H9 (cell line): ENCODE data around the gene F2R. TPM values are rescaled to one million over a fixed set of nuclear protein-coding genes. Genes with fewer than 3 reads are reported as not detected.

Source experiments
- DNase-seq: peaks from one replicate; pipeline ENCODE4 v3.0.0-alpha.2; 2017
- H2AFZ ChIP-seq: one replicate; pipeline ENCODE4 v1.6.1; 2013; ENCODE audit warnings: mild to moderate bottlenecking, low read length, control low read depth, moderate library complexity
- H2AK5ac ChIP-seq: 2 replicates; pipeline ENCODE4 v1.6.1; 2013; ENCODE audit warnings: low read length, control low read depth, mixed read lengths; ENCODE audit not compliant: insufficient read length
- H2BK120ac ChIP-seq: one replicate; pipeline ENCODE4 v1.6.1; 2013; ENCODE audit warnings: low read depth, mild to moderate bottlenecking, low read length, control low read depth, inconsistent platforms; ENCODE audit not compliant: poor library complexity, severe bottlenecking
- H2BK12ac ChIP-seq: 2 replicates; pipeline ENCODE4 v1.6.1; 2013; ENCODE audit warnings: low read length, control low read depth, mixed read lengths, low read depth; ENCODE audit not compliant: insufficient read length
- H2BK15ac ChIP-seq: 2 replicates; pipeline ENCODE4 v1.6.1; 2013; ENCODE audit warnings: low read depth, low read length, control low read depth
- H2BK20ac ChIP-seq: one replicate; pipeline ENCODE4 v1.6.1; 2013; ENCODE audit warnings: low read depth, mild to moderate bottlenecking, low read length, control low read depth, inconsistent platforms; ENCODE audit not compliant: poor library complexity, severe bottlenecking
- H2BK5ac ChIP-seq: 2 replicates; pipeline ENCODE4 v1.6.1; 2013; ENCODE audit warnings: low read length, control low read depth, mixed read lengths; ENCODE audit not compliant: insufficient read length
- H3K14ac ChIP-seq: 2 replicates; pipeline ENCODE4 v1.6.1; 2013; ENCODE audit warnings: low read length, control low read depth; ENCODE audit not compliant: insufficient read depth
- H3K18ac ChIP-seq: 2 replicates; pipeline ENCODE4 v1.6.1; 2013; ENCODE audit warnings: low read depth, mild to moderate bottlenecking, mixed read lengths, low read length, control low read depth; ENCODE audit not compliant: insufficient read length
- H3K23ac ChIP-seq: 2 replicates; pipeline ENCODE4 v1.6.1; 2013; ENCODE audit warnings: low read length, control low read depth, mixed read lengths, low read depth; ENCODE audit not compliant: insufficient read length
- H3K23me2 ChIP-seq: 2 replicates; pipeline ENCODE4 v1.6.1; 2013; ENCODE audit warnings: low read depth, mild to moderate bottlenecking, mixed read lengths, low read length, control low read depth; ENCODE audit not compliant: insufficient read length, poor library complexity, severe bottlenecking
- H3K27ac ChIP-seq: 2 replicates; pipeline ENCODE4 v1.5.1; 2013; ENCODE audit warnings: low read length, control low read depth, mixed read lengths, low read depth; ENCODE audit not compliant: insufficient read length
- H3K27me3 ChIP-seq: 2 replicates; pipeline ENCODE4 v1.6.1; 2013; ENCODE audit warnings: low read length, control low read depth, inconsistent platforms; ENCODE audit not compliant: insufficient read depth
- H3K4ac ChIP-seq: 2 replicates; pipeline ENCODE4 v1.6.1; 2013; ENCODE audit warnings: low read depth, mild to moderate bottlenecking, control low read depth, inconsistent platforms, low read length, moderate library complexity
- H3K4me1 ChIP-seq: 2 replicates; pipeline ENCODE4 v1.6.1; 2013; ENCODE audit warnings: low read length, control low read depth, inconsistent platforms; ENCODE audit not compliant: insufficient read depth
- H3K4me2 ChIP-seq: 2 replicates; pipeline ENCODE4 v1.6.1; 2013; ENCODE audit warnings: low read length, control low read depth, mixed read lengths; ENCODE audit not compliant: insufficient read length, insufficient read depth
- H3K56ac ChIP-seq: 2 replicates; pipeline ENCODE4 v1.6.1; 2013; ENCODE audit warnings: low read depth, mild to moderate bottlenecking, mixed read lengths, low read length, control low read depth; ENCODE audit not compliant: insufficient read length
- H3K79me1 ChIP-seq: 2 replicates; pipeline ENCODE4 v1.6.1; 2013; ENCODE audit warnings: low read depth, mild to moderate bottlenecking, moderate library complexity, low read length, control low read depth, inconsistent platforms; ENCODE audit not compliant: insufficient read depth, poor library complexity, severe bottlenecking
- H3K79me2 ChIP-seq: 2 replicates; pipeline ENCODE4 v1.6.1; 2013; ENCODE audit warnings: low read length, control low read depth, inconsistent platforms; ENCODE audit not compliant: insufficient read depth
- H3K9ac ChIP-seq: 2 replicates; pipeline ENCODE4 v1.6.1; 2013; ENCODE audit warnings: low read length, control low read depth, mixed read lengths; ENCODE audit not compliant: insufficient read length; ENCODE audit errors: extremely low read depth
- H3K9me3 ChIP-seq: one replicate; pipeline ENCODE4 v1.6.1; 2013; ENCODE audit warnings: low read depth, low read length, inconsistent platforms; ENCODE audit not compliant: control insufficient read depth
- H3T11ph ChIP-seq: one replicate; pipeline ENCODE4 v1.6.1; 2013; ENCODE audit warnings: mild to moderate bottlenecking, low read length, control low read depth, inconsistent platforms
- H4K20me1 ChIP-seq: one replicate; pipeline ENCODE4 v1.6.1; 2013; ENCODE audit not compliant: control insufficient read depth, insufficient read length, insufficient read depth
- H4K5ac ChIP-seq: 2 replicates; pipeline ENCODE4 v1.6.1; 2013; ENCODE audit warnings: low read depth, mild to moderate bottlenecking, mixed read lengths, low read length, control low read depth; ENCODE audit not compliant: insufficient read length
- H4K8ac ChIP-seq: replicated peaks from 2 replicates; pipeline ENCODE4 v1.6.1; 2013; ENCODE audit warnings: low read length, control low read depth, mixed read lengths, low read depth; ENCODE audit not compliant: insufficient read length
- H4K91ac ChIP-seq: 2 replicates; pipeline ENCODE4 v1.6.1; 2013; ENCODE audit warnings: low read depth, mild to moderate bottlenecking, moderate library complexity, mixed read lengths, low read length, control low read depth; ENCODE audit not compliant: insufficient read length
- H3K27ac Mint-ChIP-seq, 3 experiments: 2 replicates in 2 of 3; 3 replicates in 1 of 3; pipeline ENCODE4 v1.8.0; 2020 to 2021; ENCODE audit warnings: mixed read lengths in 3 of 3, mild to moderate bottlenecking in 1 of 3, moderate library complexity in 1 of 3
- H3K27me3 Mint-ChIP-seq: 2 replicates; pipeline ENCODE4 v1.8.0; 2021; ENCODE audit warnings: low read depth, mild to moderate bottlenecking, moderate library complexity, mixed read lengths
- H3K36me3 Mint-ChIP-seq, 3 experiments: 2 replicates in 2 of 3; 3 replicates in 1 of 3; pipeline ENCODE4 v1.8.0; 2020 to 2021; ENCODE audit warnings: low read depth in 3 of 3, mixed read lengths in 3 of 3; ENCODE audit not compliant: insufficient read depth in 1 of 3
- H3K4me1 Mint-ChIP-seq, 2 experiments: 2 replicates each; pipeline ENCODE4 v1.8.0; 2020; ENCODE audit warnings: mixed read lengths in 2 of 2
- H3K4me3 Mint-ChIP-seq, 2 experiments: 2 replicates in 1 of 2; 3 replicates in 1 of 2; pipeline ENCODE4 v1.8.0; 2020 to 2021; ENCODE audit warnings: mild to moderate bottlenecking in 2 of 2, mixed read lengths in 2 of 2, moderate library complexity in 1 of 2
- H3K9me3 Mint-ChIP-seq, 2 experiments: 2 replicates in 1 of 2; 3 replicates in 1 of 2; pipeline ENCODE4 v1.8.0; 2020; ENCODE audit warnings: mild to moderate bottlenecking in 2 of 2, mixed read lengths in 2 of 2, moderate library complexity in 1 of 2
- WGBS: extraction: QIAGEN DNeasy Blood & Tissue Kit; methylation state at CpG from one replicate; pipeline ENCODE4 v1.1.7; 2013; ENCODE audit warnings: missing lambda C conversion rate, low lambda C conversion rate, mixed read lengths; ENCODE audit not compliant: insufficient read length; ENCODE audit errors: extremely low coverage; 5-methylcytosine and 5-hydroxymethylcytosine counted together
- total RNA-seq: library from RNA; stranded (reverse); gene quantifications from 2 replicates; pipeline ENCODE4 v1.2.1, GENCODE V29; 2021
- TF ChIP-seq, protein P1 (sequence below): fragments of 200-600 bp; sonication (generic); conservative IDR thresholded peaks from 3 replicates; pipeline ENCODE4 v1.8.0; 2021; ENCODE audit warnings: antibody characterized with exemption, mild to moderate bottlenecking

F2R gene
- total RNA-seq, 1 experiment from 2014 or later, result 14.8 TPM

DNA sequence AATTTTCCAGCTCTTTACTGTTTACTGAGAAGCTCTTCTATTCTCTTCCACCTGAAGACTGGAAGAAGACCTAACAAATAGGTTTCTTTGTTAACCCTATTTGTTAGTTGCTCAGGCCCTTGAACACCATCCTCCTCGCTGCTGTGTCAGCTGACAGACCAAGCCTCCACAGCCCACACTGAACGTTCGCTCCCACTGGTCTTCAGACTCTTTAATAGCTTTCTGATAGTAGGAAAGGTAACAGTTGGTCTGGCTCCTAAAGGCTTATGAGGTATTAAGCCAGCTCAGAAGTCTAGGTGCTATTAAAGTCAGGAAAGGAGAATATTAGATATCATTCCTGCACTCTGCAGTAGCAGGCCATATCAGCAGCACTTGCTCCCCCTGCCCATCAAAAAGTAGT, 23.3 kb upstream of the F2R start:
- Histone ChIP-seq H2BK20ac (no peak overlapping the region), H3K56ac (no peak overlapping the region), H3K9me3 (no peaks in the 10 kb centered on the region), H4K91ac (no peak overlapping the region), H3K9ac (no peak overlapping the region), H3K4ac (no peak overlapping the region), H3K79me1 (no peaks in the 10 kb centered on the region), H3K18ac (no peak overlapping the region), H2AK5ac (no peak overlapping the region), H2AFZ (no peak overlapping the region), H2BK120ac (no peak overlapping the region), H2BK5ac (no peak overlapping the region), H3K4me1 (no peaks in the 10 kb centered on the region), H4K8ac (no peak overlapping the region), H3K4me2 (no peak overlapping the region), H2BK15ac (no peak overlapping the region), H3K79me2 (no peaks in the 10 kb centered on the region), H3K27me3 (no peaks in the 10 kb centered on the region), H3K23ac (no peak overlapping the region), H4K5ac (no peak overlapping the region), H3K14ac (no peak overlapping the region), H2BK12ac (no peak overlapping the region), H3K23me2 (no peaks in the 10 kb centered on the region), H4K20me1 (no peaks in the 10 kb centered on the region), H3K27ac (no peak overlapping the region), H3T11ph (no peak overlapping the region)
- DNase-seq, result no peak
- H3K4me3 Mint-ChIP-seq, result no peak overlapping the region
- no peaks in the 10 kb centered on the region for H3K9me3 Mint-ChIP-seq
- peaks cover 0 to 8% (median 5%) of the 10 kb centered on the region in 3 experiments; a peak in 3 of 7 replicates for H3K36me3 Mint-ChIP-seq
- H3K27ac Mint-ChIP-seq, result peak overlapping the region in 2 of 3 experiments; percentile 46 to 78; a peak in 2 of 7 replicates
- H3K27me3 Mint-ChIP-seq, result no peaks in the 10 kb centered on the region
- no CpG with 5 or more reads among the region's 3 CpGs for WGBS
- TF ChIP-seq, protein P1, sequence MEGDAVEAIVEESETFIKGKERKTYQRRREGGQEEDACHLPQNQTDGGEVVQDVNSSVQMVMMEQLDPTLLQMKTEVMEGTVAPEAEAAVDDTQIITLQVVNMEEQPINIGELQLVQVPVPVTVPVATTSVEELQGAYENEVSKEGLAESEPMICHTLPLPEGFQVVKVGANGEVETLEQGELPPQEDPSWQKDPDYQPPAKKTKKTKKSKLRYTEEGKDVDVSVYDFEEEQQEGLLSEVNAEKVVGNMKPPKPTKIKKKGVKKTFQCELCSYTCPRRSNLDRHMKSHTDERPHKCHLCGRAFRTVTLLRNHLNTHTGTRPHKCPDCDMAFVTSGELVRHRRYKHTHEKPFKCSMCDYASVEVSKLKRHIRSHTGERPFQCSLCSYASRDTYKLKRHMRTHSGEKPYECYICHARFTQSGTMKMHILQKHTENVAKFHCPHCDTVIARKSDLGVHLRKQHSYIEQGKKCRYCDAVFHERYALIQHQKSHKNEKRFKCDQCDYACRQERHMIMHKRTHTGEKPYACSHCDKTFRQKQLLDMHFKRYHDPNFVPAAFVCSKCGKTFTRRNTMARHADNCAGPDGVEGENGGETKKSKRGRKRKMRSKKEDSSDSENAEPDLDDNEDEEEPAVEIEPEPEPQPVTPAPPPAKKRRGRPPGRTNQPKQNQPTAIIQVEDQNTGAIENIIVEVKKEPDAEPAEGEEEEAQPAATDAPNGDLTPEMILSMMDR, result no peak
- no peaks in the 10 kb centered on the region for H3K4me1 Mint-ChIP-seq
